GM18519 (cell line): ENCODE measurements around the gene VSX1.

Experiments used
- ATAC-seq: cut with Tn5 transposase; IDR thresholded peaks from one replicate; pipeline ENCODE4 v1.9.1; 2021; ENCODE audit warnings: mild to moderate bottlenecking, moderate library complexity; ENCODE audit not compliant: unreplicated experiment, low FRiP score

The VSX1 gene

DNA sequence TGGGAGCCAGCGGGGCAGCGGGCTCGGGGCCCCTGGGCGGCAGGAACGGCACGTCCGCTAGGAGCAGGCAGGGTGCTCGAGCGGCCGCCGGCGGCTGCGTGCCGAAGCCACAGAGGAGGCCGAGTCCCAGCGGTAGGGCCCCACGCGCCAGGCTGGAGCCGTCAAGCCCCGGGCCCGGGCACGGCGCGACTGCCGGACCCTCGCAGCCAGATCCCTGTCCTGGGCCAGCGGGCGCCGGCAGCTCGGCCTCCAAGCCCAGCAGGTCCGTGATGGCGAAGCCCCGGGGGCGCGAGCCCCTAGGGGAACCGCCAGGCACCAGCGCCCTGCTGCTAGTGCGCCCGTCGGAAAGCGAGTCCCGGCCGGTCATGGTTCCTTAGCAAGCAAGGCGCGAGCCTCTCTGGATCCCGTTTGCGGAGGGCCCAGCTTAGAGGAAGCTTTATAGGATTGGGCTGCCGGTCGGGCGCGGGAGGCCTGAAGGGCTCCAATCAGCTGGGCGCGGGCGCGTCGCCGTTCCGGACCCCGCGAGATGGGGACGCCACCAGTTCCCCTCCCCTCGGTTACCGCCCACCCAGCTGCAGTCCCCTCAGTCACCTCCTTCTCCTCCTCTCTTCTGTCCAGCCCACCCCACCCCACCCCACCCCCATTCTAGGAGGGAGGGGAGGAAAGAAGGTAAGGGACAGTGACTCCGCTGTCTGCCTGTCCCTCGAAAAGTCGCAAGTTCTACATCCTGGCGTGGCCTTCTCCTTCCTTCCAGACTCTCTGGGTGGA lies at the start of gene VSX1:
Gene VSX1 (minus strand): TSS at position 412 of the 768 bp plus-strand sequence. CDS start 45 bp downstream, at position 367.
- no peak for ATAC-seq

DNA sequence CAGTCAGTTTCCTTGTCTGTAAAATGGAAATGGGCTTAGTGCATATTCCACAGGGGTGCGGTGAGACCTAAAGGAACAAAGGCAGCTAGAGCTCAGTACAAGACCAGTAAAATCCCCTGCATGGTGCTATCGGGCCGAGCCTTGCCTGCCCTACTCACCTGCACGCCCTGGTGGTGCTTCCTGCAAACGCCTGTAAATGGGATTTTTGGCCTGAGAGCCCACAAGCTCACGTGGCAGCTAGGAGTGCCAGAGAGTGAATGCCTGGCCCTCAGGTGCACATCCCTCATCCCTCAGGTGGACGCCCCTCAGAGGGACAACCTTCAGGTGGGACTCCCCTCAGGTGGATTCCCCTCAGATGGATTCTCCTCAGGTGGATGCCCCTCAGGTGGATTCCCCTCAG lies 48.0 kb upstream of the VSX1 start:
- no peak for ATAC-seq

DNA sequence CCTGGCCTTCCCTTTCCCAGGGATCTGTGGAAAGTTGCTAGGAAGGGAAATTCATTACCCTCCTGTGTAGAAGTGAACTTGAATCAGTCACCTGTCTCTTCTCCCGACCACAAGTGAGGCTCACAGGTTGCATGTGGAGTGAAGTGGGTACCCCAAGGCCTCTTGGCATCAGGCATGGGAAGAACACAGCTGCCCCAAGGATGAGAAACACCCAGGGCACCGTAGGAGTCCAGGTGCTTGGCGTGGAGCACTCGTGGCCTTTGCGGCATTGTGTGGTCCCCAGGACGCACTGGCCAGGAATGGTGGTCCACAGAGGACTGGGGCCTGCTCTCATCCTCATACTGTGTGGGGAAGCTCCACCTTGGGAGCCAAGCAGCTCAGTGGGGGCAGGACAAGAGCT lies 47.5 kb upstream of the VSX1 start:
- no peak for ATAC-seq

DNA sequence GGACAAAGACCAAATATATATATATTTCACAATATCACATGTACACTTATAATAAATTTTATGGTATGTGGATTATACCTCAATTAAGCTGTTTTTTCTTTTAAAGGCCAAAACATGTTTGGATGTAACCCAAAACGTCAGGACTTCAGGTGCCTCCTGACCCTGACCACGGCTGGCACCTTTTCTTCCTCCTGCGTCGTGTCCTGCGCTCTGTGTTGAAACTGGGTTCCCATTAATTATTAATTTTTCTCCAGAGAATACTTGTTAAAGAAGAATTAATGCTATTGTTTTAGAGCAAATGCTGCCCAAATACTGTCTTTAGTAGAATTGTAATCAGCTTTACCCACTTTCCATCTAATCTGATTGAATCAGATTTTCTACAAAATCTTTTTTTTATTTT lies 46.7 kb upstream of the VSX1 start:
- no peak for ATAC-seq

DNA sequence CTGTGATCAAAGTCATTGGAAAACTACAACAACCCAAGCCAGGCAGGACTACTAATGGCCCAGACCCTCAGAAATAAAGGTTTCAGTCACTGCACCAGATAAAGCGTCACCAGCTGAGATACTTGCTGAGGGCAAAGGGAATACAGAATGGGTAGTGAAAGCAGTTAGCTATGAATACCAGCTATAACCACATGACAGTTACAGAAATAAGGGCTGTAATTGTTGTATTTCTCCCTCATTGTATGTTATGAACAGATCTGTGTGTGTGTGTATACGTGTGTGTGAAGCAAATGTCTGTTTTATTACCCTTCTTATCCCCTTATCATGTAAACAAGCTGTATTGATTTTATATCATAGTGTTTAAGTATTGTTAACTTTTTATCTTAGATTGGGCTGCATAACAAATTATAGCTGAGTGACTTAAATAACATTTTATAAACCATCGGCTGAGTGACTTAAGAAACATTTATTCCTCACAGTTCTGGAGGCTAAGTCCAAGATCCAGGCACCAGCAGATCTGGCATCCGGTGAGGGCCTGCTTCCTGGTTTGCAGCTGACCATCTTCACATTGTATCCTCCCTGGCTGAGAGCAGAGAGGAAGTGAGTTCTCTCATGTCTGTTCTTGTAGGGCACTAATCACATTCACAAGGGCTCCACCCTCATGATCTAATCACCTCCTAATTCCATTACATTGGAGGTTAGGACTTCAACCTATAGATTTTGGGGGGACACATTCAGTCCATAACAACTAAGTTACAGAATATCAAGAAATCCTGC lies 46.0 kb upstream of the VSX1 start:
- ATAC-seq = no peak

DNA sequence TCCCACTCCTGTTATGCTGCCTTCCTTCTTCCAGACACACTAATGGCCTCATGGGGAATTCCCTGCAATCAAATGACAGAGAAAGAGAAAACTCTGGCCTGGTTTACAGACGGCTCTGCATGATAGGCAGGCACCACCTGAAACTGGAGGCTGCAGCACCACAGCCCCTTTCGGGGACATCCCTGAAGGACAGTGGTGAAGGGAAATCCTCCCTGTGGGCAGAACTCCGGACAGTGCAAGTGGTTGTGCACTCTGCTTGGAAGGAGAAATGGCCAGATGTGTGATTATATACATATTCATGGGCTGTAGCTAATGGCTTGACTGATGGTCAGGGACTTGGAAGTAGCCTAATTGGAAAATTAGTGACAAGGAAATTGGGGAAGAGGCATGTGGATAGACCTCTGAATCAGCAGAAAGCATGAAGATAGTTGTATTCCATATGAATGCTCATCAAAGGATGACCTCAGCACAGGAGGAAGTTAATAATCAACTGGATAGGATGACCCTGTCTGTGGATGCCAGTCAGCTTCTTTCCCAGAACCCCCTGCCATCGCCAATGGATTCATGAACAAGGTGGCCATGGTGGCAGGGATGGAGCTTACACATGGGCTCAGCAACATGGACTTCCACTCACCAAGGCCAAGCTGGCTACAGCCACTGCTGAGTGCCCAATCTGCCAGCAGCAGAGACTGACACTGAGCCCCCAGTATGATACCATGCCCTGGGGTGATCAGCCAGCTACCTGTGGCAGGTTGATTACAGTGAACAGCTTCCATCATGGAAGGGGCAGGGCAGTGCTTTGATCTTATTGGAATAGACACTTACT lies 44.5 kb upstream of the VSX1 start:
- no peak for ATAC-seq

DNA sequence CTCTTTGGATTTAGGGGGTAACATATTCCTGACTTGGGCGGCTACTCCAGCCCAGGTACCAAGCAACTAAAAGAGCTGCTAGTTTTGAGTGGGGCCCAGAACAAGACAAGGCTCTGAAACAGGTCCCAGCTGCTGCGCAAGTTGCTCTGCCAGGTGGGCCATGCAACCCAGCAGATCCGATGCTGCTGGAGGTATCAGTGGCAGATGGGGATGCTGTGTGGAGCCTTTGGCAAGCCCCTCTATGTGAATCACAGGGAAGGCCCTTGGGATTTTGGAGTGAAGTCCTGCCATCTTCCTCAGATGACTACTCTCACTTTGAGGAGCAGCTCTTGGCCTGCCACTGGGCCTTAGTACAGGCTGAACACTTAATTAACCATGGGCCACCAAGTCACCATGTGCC lies 43.7 kb upstream of the VSX1 start:
- no peak for ATAC-seq

DNA sequence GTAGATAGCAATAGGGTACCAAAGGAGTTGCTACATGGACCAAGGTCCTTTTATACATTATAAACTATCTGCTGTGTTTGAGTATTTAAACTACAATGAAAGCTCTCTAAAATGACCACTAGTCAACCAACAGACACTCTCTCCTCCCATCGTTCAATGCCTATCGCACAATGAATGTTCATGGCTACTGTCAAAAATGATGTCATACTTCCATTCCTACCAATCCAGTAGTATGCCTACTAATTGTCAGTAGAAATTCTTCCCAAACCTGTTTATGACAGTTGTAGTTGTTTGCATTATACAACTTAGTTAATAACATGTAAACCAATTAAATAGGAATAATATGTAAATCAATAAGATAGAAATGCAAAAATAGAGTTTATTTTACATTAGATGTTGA lies 39.0 kb upstream of the VSX1 start:
- ATAC-seq = no peak

DNA sequence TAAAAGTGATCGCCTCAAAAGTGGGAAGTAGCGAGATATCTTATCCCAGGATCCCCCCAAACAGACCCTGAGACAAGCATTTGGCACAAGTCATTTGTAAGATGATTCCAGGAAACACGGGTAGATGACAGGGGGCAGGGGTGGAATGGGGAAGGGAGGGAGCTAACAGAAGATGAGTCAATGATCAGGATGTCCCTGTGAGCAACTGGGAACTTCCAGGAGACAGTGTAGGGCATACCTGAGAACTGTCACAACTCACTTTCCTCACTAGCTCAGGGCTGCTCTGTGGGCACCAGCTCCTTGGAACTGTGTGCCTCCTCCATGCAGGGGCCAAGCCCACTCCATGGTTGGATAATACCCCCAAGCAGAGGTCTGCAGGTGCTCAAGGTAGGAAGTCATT lies 38.5 kb upstream of the VSX1 start:
- no peak for ATAC-seq

DNA sequence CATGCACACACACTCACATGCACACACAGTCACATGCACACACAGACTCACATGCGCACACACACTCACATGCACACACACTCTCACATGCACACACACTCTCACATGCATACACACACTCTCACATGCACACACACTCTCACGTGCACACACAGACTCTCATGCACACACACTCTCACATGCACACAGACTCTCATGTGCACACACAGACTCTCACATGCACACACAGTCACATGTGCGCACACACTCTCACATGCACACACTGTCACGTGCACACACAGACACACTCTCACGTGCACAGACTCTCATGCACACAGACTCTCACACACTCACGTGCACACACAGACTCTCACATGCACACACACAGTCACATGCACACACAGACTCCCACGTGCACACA lies 36.6 kb upstream of the VSX1 start:
- ATAC-seq = no peak

DNA sequence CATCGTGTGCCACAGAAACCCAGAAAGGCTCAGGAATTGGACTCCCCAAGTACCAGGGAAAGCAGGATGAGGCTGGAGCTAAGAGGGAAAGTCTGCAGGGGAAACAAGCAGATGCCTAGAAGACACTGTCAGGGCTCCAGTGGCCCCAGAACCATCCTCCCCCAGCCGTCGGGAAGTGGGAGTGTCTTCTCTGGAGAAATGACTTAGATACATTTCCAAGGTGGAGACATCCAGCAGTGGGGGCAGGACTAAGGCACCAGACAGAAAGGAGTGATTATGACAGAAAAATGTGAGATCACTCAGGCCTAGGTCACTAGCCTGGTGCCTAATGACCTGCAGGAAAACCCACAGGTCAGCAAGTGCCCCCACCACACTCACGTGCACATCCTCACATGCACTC lies 36.0 kb upstream of the VSX1 start:
- ATAC-seq = no peak

DNA sequence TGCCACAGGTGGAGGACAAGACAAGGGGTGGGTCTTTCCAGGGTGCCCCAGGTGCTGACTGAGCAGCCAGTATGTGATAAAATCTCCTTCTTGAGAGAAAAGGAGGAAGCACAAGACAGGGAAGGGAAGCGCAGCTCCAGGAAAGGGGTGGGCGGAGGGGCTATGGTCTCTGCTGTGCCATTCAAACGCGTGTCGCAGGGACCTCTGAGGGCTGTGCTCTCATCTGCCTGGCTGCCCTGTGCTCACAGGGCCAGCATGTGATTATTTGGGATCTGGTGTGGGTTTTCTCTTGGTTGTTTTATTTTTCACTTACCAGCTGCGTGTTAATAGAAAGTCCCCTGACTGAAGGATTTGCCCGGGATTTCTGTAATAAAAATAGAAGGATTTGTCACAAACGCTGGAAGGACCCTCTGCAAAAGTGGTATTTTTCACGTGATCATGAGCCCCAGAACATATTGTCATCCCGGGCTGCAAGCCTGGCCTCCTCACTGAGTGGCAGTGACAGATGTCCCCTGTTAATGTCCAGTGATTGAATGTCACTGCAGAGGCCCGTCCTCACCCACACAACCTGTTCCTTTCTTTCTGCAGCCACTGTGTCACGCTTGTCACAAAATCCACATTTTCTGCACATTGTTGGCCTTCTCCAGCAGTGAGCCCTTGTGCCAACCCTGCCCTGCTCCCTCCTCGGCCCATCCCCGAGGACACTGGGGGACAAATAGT lies 35.0 kb upstream of the VSX1 start:
- no peak for ATAC-seq

DNA sequence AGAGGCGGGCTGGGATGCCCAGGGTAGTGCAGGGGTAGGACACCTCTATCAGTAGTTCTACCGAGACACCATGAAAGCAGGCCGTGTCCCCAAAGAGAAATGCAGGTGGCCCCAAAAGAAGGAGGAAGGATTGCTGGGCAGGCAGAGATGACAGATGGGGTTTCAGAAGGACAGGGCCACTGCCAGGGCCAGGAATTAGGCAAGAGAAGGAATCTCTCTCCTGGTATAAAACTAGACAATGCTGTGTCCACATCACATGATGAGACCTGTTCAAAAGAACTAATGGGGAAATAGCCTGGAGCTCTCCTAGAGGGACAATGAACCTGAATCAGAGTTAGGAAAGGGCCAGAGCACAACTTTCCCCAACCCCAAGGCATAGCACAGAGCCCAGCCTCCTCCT lies 21.6 kb upstream of the VSX1 start:
- ATAC-seq = no peak

DNA sequence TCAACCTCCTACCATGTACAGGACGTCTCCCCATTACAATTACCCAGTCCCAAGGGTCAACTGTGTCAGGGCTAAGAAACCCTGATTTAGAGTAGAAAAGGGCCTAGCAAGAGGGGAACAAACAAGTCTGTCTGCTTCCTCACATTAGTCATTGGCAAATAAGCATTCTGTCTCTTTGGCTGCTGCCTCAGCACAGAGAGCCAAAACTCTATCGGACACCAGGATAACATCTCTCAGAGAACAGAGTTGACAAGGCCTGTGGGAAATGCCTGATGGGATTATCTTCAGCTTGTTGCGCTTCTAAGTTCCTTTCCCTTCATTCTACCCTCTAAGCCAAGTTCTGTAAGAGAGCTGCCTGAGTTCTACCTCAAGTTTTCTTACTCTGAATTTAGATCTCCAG lies 19.0 kb upstream of the VSX1 start:
- ATAC-seq = no peak

DNA sequence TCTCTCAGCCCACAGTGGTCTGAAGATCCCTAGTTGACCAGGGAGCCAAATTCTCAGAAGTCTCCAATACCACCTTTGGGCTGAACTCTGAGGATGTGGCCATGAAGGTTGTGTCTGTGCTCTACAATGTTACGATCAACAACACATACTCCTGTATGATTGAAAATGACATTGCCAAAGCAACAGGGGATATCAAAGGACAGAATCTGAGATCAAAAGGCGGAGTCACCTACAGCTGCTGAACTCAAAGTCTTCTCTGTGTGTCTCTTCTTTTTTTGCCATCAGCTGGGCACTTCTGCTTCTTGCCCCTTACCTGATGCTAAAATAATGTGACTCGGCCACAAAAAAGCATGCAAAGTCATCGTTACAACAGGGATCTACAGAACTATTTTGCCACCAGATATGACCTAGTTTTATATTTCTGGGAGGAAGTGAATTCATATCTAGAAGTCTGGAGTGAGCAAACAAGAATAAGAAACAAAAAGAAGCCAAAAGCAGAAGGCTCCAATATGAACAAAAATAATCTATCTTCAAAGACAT lies 17.7 kb upstream of the VSX1 start:
- no peak for ATAC-seq

DNA sequence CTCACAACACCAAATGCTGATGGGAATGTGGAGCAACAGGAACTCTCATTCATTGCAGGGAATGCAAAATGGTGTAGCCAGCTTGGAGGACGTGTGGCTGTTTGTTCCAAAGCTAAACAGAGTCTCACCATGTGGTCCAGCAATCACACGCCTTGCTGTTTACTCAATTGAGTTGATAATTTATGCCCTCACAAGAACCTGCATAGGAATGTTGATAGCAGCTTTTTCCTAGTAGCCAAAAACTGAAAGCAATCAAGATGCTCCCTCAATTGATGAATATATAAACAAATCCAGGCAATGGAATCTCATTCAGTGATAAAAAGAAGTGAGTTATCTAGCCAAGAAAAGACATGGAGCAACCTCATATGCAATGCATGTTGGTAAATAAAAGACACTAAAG lies 15.6 kb upstream of the VSX1 start:
- no peak for ATAC-seq

DNA sequence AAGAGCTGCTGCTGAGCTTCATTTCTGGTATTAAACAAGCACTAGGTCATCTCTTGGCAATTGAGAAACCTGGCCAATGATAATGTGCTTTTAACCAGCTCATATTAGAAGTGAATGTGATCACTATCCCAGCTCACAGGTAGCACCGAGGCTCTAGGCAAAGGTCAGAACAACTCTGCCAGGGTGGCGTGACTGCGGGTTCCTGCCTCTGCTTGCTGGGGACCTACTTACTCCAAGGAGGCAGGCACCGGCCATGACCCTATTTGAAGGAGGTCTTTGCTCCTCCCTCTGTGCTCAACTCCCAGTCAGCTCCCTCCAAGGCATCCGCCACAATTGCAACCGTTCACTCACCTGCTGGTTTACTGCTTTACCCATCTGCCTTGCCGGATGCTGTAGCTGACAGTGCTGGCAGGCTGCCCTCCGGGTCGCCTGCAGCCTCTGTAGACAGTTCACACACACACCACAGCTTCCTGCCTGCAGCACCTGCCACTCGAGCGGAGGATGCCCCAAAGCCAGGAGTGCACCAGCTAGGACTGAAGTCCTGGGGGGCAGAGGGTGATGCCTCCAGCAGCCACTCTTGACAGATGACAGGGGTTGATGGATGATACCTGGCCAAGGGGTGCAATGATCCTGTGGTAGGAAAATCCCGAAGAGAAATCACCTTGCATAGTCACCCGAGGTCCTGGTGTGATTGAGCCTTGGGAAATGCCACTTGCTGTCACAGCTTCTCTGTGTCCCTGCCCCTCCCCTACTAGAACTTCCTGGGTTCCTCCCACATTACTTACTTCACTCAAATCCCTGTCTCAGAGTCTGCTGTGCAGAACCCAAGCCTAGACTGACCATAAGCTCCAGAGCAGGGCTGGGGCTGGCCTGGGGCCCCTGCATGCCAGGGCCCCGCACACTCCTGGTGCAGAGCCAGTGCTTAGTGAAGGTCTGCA lies 8.8 kb upstream of the VSX1 start:
- peak; percentile 79 for ATAC-seq

DNA sequence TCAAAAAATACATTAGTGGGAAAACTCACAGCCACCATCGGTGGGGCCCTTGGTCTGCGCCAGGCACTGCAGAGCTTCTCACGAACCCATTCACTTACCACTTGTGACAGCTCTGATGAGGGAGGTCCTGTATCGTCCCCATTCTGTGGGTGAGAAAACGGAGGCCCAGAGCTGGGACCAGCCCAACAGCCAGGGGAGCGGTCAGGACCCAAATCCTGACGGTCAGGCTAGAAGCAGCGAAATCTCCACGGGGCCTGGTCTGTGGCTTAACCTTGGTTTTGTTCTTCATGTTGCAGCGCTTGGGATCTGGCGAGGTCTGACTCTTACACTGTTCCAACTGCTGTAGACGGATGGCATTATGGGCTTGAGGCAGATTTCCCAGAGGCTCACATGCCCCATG lies 7.7 kb upstream of the VSX1 start:
- no peak for ATAC-seq

DNA sequence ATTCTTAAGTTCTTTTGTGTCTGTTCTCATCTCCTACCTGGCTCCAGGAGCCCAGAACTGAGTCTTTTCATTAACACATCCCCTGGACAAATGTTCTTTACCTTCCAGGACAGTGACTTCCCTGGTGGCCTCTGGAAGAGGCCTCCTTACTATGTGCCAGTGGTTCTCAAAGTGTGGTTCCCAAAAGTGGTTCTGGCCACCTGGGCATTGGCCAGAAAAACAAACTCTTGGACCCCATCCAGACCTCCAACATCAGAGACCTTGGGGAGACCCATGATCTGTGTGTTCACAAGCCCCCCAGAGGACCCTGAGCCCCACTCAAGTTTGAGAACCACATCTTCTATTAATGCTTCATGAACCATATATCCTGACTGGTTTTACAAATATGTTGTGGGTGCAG lies 7.2 kb upstream of the VSX1 start:
- no peak for ATAC-seq
